Karpas-422 (cell line): ENCODE data around the gene NEK6. TPM values are rescaled to one million over a fixed set of nuclear protein-coding genes. Genes with fewer than 3 reads are reported as not detected.

ENCODE experiments used
- DNase-seq: peaks from one replicate; pipeline ENCODE4 v3.0.0-alpha.2; 2015
- H2AFZ ChIP-seq: fragments of 200-600 bp; sonication (generic); 2 replicates; pipeline ENCODE4 v1.6.1; 2014; ENCODE audit warnings: antibody characterized with exemption, low read length, mixed read lengths
- H3K27ac ChIP-seq: fragments of 200-600 bp; sonication (generic); 2 replicates; pipeline ENCODE4 v1.5.1; 2014; ENCODE audit warnings: mild to moderate bottlenecking, low read length, moderate library complexity
- H3K27me3 ChIP-seq: fragments of 200-600 bp; sonication (generic); 2 replicates; pipeline ENCODE4 v1.6.1; 2014; ENCODE audit warnings: low read length, mixed read lengths
- H3K36me3 ChIP-seq: fragments of 200-600 bp; sonication (generic); 2 replicates; pipeline ENCODE4 v1.6.1; 2014; ENCODE audit warnings: low read length, mixed read lengths; ENCODE audit not compliant: insufficient read depth
- H3K4me1 ChIP-seq: fragments of 200-600 bp; sonication (generic); 2 replicates; pipeline ENCODE4 v1.6.1; 2014; ENCODE audit warnings: mild to moderate bottlenecking, low read length, mixed read lengths
- H3K4me2 ChIP-seq: fragments of 200-600 bp; sonication (generic); 2 replicates; pipeline ENCODE4 v1.6.1; 2014; ENCODE audit warnings: low read length, low read depth, mild to moderate bottlenecking; ENCODE audit not compliant: poor library complexity, severe bottlenecking
- H3K4me3 ChIP-seq: fragments of 200-600 bp; sonication (generic); 2 replicates; pipeline ENCODE4 v1.5.1; 2014; ENCODE audit warnings: mild to moderate bottlenecking, antibody characterized with exemption, low read length, mixed read lengths
- H3K79me2 ChIP-seq: fragments of 200-600 bp; sonication (generic); 2 replicates; pipeline ENCODE4 v1.6.1; 2014; ENCODE audit warnings: mild to moderate bottlenecking, low read length, mixed read lengths
- H3K9ac ChIP-seq: fragments of 200-600 bp; sonication (generic); 2 replicates; pipeline ENCODE4 v1.6.0; 2014; ENCODE audit warnings: low read length
- H3K9me2 ChIP-seq: fragments of 200-600 bp; sonication (generic), shearing (Covaris generic); replicated peaks from 2 replicates; pipeline ENCODE4 v1.6.0; 2014; ENCODE audit warnings: mild to moderate bottlenecking, low read length, moderate library complexity; ENCODE audit not compliant: insufficient read depth
- H3K9me3 ChIP-seq: fragments of 300-700, 200-600 bp; sonication (generic); 2 replicates; pipeline ENCODE4 v1.6.1; 2014; ENCODE audit warnings: low read length, mixed read lengths
- H4K20me1 ChIP-seq: fragments of 200-600 bp; sonication (generic); 2 replicates; pipeline ENCODE4 v1.6.1; 2014; ENCODE audit warnings: mild to moderate bottlenecking, antibody characterized with exemption, low read length, low read depth; ENCODE audit not compliant: insufficient read depth
- total RNA-seq: library from RNA; depleted of rRNA; stranded (reverse); fragments of >200 nt; shearing (Covaris generic); gene quantifications from 2 replicates; pipeline ENCODE4 v1.2.3, GENCODE V29; 2014; ENCODE audit warnings: low replicate concordance

The NEK6 gene
- total RNA-seq, 1 experiment from 2014 or later = 77.9 TPM

GRCh38 chr9:124303762-124304161 is 46.0 kb downstream of the NEK6 start:
- Histone ChIP-seq H3K27ac (no peak overlapping the region), H4K20me1 (peaks cover 73% of the 10 kb centered on the region), H3K9ac (no peak overlapping the region), H3K79me2 (peaks cover 94% of the 10 kb centered on the region), H3K36me3 (peaks cover 20% of the 10 kb centered on the region), H3K4me3 (no peak overlapping the region), H3K4me2 (no peak overlapping the region), H3K27me3 (no peaks in the 10 kb centered on the region), H3K9me3 (no peaks in the 10 kb centered on the region), H2AFZ (no peak overlapping the region), H3K9me2 (no peaks in the 10 kb centered on the region), H3K4me1 (no peaks in the 10 kb centered on the region)
- DNase-seq = no peak

GRCh38 chr9:124304285-124304684 is 46.5 kb downstream of the NEK6 start:
- Histone ChIP-seq H3K27me3 (no peaks in the 10 kb centered on the region), H2AFZ (no peak overlapping the region), H3K79me2 (peaks cover 94% of the 10 kb centered on the region), H3K4me2 (no peak overlapping the region), H3K27ac (no peak overlapping the region), H3K36me3 (peaks cover 22% of the 10 kb centered on the region), H3K9me3 (no peaks in the 10 kb centered on the region), H3K9ac (no peak overlapping the region), H3K9me2 (no peaks in the 10 kb centered on the region), H3K4me1 (no peaks in the 10 kb centered on the region), H3K4me3 (no peak overlapping the region), H4K20me1 (peaks cover 73% of the 10 kb centered on the region)
- no peak for DNase-seq

- no peak overlapping the region for H3K4me2 ChIP-seq
- no peak overlapping the region for H3K9ac ChIP-seq
- peaks cover 22% of the 10 kb centered on the region for H3K36me3 ChIP-seq
Measured at GRCh38 chr9:124306098-124306735, 48.5 kb downstream of the NEK6 start.

GRCh38 chr9:124307379-124308030 is 49.8 kb downstream of the NEK6 start:
- peaks cover 23% of the 10 kb centered on the region for H3K36me3 ChIP-seq
- no peaks in the 10 kb centered on the region for H3K4me1 ChIP-seq
- H3K9me2 ChIP-seq = no peaks in the 10 kb centered on the region
- H2AFZ ChIP-seq = no peak overlapping the region
- H3K4me2 ChIP-seq = no peak overlapping the region
- H3K27me3 ChIP-seq = no peaks in the 10 kb centered on the region
- H3K9ac ChIP-seq = no peak overlapping the region
- no peaks in the 10 kb centered on the region for H3K9me3 ChIP-seq
- no peak for DNase-seq
- no peak overlapping the region for H3K27ac ChIP-seq
- H3K79me2 ChIP-seq = peaks cover 76% of the 10 kb centered on the region
- H4K20me1 ChIP-seq = peaks cover 56% of the 10 kb centered on the region
- H3K4me3 ChIP-seq = no peak overlapping the region

More at GRCh38 chr9:124306098-124306735, 48.5 kb downstream of the NEK6 start:
- Histone ChIP-seq H3K9me2 (no peaks in the 10 kb centered on the region), H4K20me1 (peaks cover 65% of the 10 kb centered on the region), H3K27me3 (no peaks in the 10 kb centered on the region), H2AFZ (no peak overlapping the region), H3K79me2 (peaks cover 86% of the 10 kb centered on the region), H3K4me3 (no peak overlapping the region), H3K4me1 (no peaks in the 10 kb centered on the region), H3K9me3 (no peaks in the 10 kb centered on the region), H3K27ac (no peak overlapping the region)
- DNase-seq = no peak

GRCh38 chr9:124308606-124309491 is 51.1 kb downstream of the NEK6 start:
- Histone ChIP-seq H3K36me3 (peaks cover 23% of the 10 kb centered on the region), H3K79me2 (peaks cover 69% of the 10 kb centered on the region), H3K4me3 (no peak overlapping the region), H3K9me3 (no peaks in the 10 kb centered on the region), H2AFZ (no peak overlapping the region), H3K9me2 (no peaks in the 10 kb centered on the region), H3K27ac (no peak overlapping the region), H4K20me1 (peaks cover 55% of the 10 kb centered on the region), H3K9ac (no peak overlapping the region), H3K4me2 (no peak overlapping the region), H3K27me3 (no peaks in the 10 kb centered on the region), H3K4me1 (0 out of 2 replicates have a peak, but pooled peaks cover 3% of the 10 kb centered on the region)
- no peak for DNase-seq

- Histone ChIP-seq H3K27ac (no peak overlapping the region), H2AFZ (no peak overlapping the region), H3K79me2 (peaks cover 61% of the 10 kb centered on the region), H3K27me3 (no peaks in the 10 kb centered on the region), H3K4me2 (no peak overlapping the region), H3K36me3 (peaks cover 20% of the 10 kb centered on the region), H3K9ac (no peak overlapping the region), H4K20me1 (peaks cover 54% of the 10 kb centered on the region), H3K9me2 (no peaks in the 10 kb centered on the region), H3K4me3 (no peak overlapping the region), H3K4me1 (0 out of 2 replicates have a peak, but pooled peaks cover 3% of the 10 kb centered on the region), H3K9me3 (no peaks in the 10 kb centered on the region)
- DNase-seq = no peak
Measured at GRCh38 chr9:124309667-124310084, 51.9 kb downstream of the NEK6 start.

- Histone ChIP-seq H3K4me1 (0 out of 2 replicates have a peak, but pooled peaks cover 3% of the 10 kb centered on the region), H3K4me2 (no peak overlapping the region), H4K20me1 (peaks cover 46% of the 10 kb centered on the region), H3K36me3 (peaks cover 29% of the 10 kb centered on the region), H3K9me2 (no peaks in the 10 kb centered on the region), H3K4me3 (no peak overlapping the region), H3K79me2 (peaks cover 47% of the 10 kb centered on the region), H3K27me3 (no peaks in the 10 kb centered on the region), H2AFZ (no peak overlapping the region), H3K9me3 (no peaks in the 10 kb centered on the region), H3K27ac (no peak overlapping the region), H3K9ac (no peak overlapping the region)
- DNase-seq = no peak
Measured at GRCh38 chr9:124311283-124311682, 53.5 kb downstream of the NEK6 start.
